GM10248 (cell line): Measurements from ENCODE around the gene BCO2.

Experiments
- CTCF ChIA-PET: fragments of 300-600 bp; sonication (Branson Sonifier 250); formaldehyde crosslinking; extraction: SDS; loops from one replicate; lab custom pipeline; 2021; ENCODE audit warnings: antibody characterized with exemption; lab: Yijun Ruan, JAX
- POLR2A ChIA-PET: fragments of 350-650 bp; sonication (Branson Sonifier 250); formaldehyde crosslinking; extraction: SDS; loops from one replicate; lab custom pipeline; 2020; ENCODE audit warnings: antibody characterized with exemption; lab: Yijun Ruan, JAX
- DNase-seq: peaks from one replicate; pipeline ENCODE4 v3.0.0; 2012; ENCODE audit errors: extremely low spot score
- TF ChIP-seq, protein P1 (sequence below): IDR thresholded peaks from 2 replicates; pipeline ENCODE4 v1.5.1; 2012; ENCODE audit warnings: mild to moderate bottlenecking, low read depth; ENCODE audit errors: extremely low read depth, missing control alignments, control extremely low read depth

Gene BCO2

DNA sequence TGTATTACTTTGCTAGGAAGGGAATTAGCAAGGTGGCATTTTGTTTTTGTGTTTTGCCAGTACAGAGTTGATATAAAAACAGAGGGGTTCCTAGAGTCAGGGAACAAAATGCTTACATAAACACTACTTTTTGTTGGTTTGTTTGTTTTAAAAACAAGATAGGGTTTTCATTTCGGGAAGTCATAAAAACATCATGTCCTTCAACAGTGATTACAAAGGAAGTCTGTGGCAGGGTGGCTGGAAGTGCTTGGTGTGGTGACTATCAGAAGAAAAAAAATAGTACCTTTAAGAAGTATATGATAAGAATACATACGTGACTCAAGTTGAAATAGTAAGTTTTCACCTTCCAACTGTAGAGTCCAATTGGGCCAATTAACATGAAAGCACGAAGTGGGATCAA is 10.3 kb upstream of the BCO2 start:
- TF ChIP-seq, protein P1, sequence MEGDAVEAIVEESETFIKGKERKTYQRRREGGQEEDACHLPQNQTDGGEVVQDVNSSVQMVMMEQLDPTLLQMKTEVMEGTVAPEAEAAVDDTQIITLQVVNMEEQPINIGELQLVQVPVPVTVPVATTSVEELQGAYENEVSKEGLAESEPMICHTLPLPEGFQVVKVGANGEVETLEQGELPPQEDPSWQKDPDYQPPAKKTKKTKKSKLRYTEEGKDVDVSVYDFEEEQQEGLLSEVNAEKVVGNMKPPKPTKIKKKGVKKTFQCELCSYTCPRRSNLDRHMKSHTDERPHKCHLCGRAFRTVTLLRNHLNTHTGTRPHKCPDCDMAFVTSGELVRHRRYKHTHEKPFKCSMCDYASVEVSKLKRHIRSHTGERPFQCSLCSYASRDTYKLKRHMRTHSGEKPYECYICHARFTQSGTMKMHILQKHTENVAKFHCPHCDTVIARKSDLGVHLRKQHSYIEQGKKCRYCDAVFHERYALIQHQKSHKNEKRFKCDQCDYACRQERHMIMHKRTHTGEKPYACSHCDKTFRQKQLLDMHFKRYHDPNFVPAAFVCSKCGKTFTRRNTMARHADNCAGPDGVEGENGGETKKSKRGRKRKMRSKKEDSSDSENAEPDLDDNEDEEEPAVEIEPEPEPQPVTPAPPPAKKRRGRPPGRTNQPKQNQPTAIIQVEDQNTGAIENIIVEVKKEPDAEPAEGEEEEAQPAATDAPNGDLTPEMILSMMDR: no peak
- no peak for DNase-seq
- ChIA-PET CTCF (no interaction called here), POLR2A (no interaction called here)

DNA sequence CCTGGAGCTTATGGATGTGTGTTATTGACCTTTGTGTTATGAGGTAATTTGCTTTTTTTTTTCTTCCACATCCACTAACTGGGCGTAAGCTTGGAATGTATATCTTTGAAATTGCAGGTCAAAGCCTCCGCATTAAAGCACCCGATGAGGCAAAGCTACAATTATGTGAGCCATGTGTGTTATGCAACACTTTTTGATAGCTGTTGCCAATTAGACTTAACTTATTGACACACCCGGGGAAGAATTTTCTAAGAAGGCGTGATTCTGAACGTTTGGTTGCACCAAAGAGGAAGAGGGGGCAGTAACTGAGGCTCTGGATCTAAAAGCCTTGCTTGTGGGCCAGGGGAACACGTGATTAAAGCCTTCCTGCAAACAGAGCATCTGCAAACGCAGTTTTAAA is 8.8 kb upstream of the BCO2 start:
- ChIA-PET POLR2A (no interaction called here), CTCF (no interaction called here)

DNA sequence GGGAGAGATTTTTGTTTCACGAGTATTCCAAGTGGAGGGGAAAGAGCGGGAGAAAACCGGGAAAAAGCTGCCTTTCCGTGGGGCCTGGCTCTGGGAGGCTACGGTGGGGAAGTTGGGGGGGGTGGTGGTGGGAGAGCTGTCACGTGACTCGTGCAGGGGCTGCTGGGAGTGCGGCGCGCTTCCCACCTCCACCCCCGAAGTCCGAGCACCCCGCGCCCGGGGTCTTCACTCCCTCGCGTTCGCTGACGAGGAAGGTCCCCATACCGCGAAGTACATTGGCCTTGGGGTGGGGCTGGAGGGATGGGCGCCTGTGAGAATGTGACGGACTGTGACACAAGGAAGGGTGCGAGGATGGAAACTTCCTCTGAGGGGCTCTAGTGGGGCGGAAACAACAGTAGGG is 8.2 kb upstream of the BCO2 start, which contains the start of gene TEX12:
Gene TEX12, plus strand, starts transcription at position 228 of the 400 bp plus-strand sequence. CDS start 1,897 bp downstream, outside the sequence.
- no peak for DNase-seq
- CTCF ChIA-PET: no interaction called here
- TF ChIP-seq, protein P1: no peak
- POLR2A ChIA-PET: no interaction called here

More for the DNA sequence above, 8.8 kb upstream of the BCO2 start:
- no peak for DNase-seq
- TF ChIP-seq, protein P1: no peak

DNA sequence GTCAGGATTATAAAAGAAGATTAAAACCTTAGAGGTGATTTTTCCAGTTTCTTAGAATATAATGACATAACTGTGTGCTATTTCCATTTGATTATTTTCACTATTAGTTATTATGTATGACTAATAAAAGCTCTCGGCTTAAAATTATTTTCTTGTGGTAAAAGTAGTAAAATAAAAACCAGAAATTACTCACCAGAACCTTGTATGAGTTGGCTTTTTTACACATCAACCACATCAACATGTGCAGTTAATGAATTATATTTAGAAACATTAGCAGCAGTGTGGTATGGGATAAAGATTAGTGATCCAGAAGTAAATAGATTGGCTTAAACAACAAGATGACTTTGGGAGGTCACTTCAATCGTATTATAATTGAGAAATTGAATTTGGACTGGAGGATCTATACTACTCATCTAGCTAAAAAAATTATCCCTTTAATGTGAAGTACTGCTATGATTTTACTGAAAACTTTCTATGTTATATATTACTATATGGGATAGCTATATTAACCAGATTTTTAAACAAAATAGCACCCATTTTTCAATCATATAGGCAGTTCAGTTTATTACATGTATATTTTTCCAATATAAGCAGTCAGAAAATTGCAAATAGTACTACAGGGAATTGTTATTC is 2.8 kb upstream of the BCO2 start:
- no peak for DNase-seq
- TF ChIP-seq, protein P1: no peak
- POLR2A ChIA-PET: no interaction called here
- CTCF ChIA-PET: interaction anchor here (0.9 to 2.1 kb wide), 2 partner anchors 16 to 241 kb away, joined by 4 to 5 read pairs; no protein-coding TSS in a partner anchor

DNA sequence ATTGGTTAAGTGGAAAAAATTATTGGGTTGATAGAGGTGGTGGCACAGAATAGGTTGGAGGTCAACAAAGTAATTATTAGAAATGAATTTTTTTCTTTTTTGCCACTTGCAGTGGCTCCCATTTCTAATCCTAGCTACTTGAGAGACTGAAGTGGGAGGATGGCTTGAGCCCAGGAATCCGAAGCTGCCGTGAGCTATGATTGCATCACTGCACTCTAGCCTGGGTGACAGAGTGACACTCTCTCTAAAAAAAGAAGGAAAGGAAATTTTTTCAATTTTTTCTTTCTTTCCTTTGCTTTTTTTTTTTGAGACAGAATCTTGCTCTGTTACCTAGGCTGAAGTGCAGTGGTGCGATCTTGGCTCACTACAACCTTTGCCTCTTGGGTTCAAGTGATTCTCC is 2.2 kb upstream of the BCO2 start:
- TF ChIP-seq, protein P1: no peak
- ChIA-PET POLR2A (no interaction called here), CTCF (interaction anchor here (0.9 to 2.1 kb wide), 2 partner anchors 17 to 241 kb away, joined by 4 to 5 read pairs; no protein-coding TSS in a partner anchor)
- no peak for DNase-seq

DNA sequence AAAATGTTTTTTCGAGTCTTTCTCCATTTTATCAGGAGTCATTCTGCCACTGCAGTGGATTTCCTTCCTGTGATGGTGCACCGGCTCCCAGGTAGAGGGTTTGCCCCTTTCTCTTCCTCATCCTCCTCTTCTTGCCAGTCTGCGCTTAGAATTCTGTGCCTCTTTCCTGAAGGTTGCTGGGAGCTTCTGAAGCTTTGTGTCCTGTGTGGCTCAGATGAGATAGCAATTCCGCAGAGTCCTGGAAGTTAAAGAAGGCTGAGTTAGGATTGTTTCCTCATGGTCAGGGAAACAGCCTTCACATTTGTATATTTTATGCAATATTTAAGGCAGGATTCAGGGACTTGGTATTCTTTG is 264 bp downstream of the BCO2 start:
- CTCF ChIA-PET: interaction anchor here (0.6 to 2.0 kb wide), 9 partner anchors 15 to 244 kb away, joined by 3 to 9 read pairs (median 4); no protein-coding TSS in a partner anchor
- DNase-seq: no peak
- TF ChIP-seq, protein P1: no peak
- POLR2A ChIA-PET: no interaction called here
